ENCODE results near the gene ABCA2.
"Not testable (repeated sequence)": the region's sequence is repeated elsewhere in the genome, so short reads cannot be mapped to it uniquely, and the experiment has no call there.

Gene ABCA2

GRCh38 chr9:137044502-137045177 is 16.6 kb upstream of the ABCA2 start:
- DNase-seq (ENCODE audit: low read depth): no peak

- DNase-seq (ENCODE audit: low read depth): no peak
Observed at GRCh38 chr9:137044037-137044436, 16.0 kb upstream of the ABCA2 start.

- DNase-seq (ENCODE audit: low read depth): no peak
Observed at GRCh38 chr9:137042751-137043727, 15.0 kb upstream of the ABCA2 start.

GRCh38 chr9:137041124-137041523 is 13.1 kb upstream of the ABCA2 start:
- no peak for DNase-seq (ENCODE audit: low read depth)

GRCh38 chr9:137040568-137040967 is 12.5 kb upstream of the ABCA2 start:
- DNase-seq (ENCODE audit: low read depth): no peak

GRCh38 chr9:137039611-137040366 is 11.8 kb upstream of the ABCA2 start:
- no peak for DNase-seq (ENCODE audit: low read depth)

GRCh38 chr9:137038916-137039315 is 10.9 kb upstream of the ABCA2 start:
- no peak for DNase-seq (ENCODE audit: low read depth)

- no peak for DNase-seq (ENCODE audit: low read depth)
Observed at GRCh38 chr9:137037483-137037882, 9.4 kb upstream of the ABCA2 start.

GRCh38 chr9:137037035-137037434 is 9.0 kb upstream of the ABCA2 start:
- DNase-seq (ENCODE audit: low read depth): no peak

- DNase-seq (ENCODE audit: low read depth): no peak
Observed at GRCh38 chr9:137035937-137036336, 7.9 kb upstream of the ABCA2 start.

GRCh38 chr9:137035507-137035834 is 7.4 kb upstream of the ABCA2 start:
- no peak for DNase-seq (ENCODE audit: low read depth)

GRCh38 chr9:137034709-137035506 is 6.9 kb upstream of the ABCA2 start:
- peak; percentile 77 for DNase-seq (ENCODE audit: low read depth)

- DNase-seq (ENCODE audit: low read depth): no peak
Observed at GRCh38 chr9:137034039-137034708, 6.1 kb upstream of the ABCA2 start.

GRCh38 chr9:137033481-137033880 is 5.4 kb upstream of the ABCA2 start:
- DNase-seq (ENCODE audit: low read depth): not testable (repeated sequence)

GRCh38 chr9:137032858-137033257 is 4.8 kb upstream of the ABCA2 start:
- no peak for DNase-seq (ENCODE audit: low read depth)

- no peak for DNase-seq (ENCODE audit: low read depth)
Observed at GRCh38 chr9:137031904-137032640, 4.0 kb upstream of the ABCA2 start, which contains the start of gene FUT7. FUT7 (minus strand) TSS chr9:137032088; CDS start chr9:137031991, 97 bp downstream.

- no peak for DNase-seq (ENCODE audit: low read depth)
Observed at GRCh38 chr9:137030538-137031527, 2.8 kb upstream of the ABCA2 start.

- no peak for DNase-seq (ENCODE audit: low read depth)
Observed at GRCh38 chr9:137030006-137030405, 2.0 kb upstream of the ABCA2 start.

Data from stimulated activated CD4-positive, alpha-beta T cell treated with anti-CD3 and anti-CD28 coated beads, Interleukin-2, amount 100 ng/mL, for 4 hours (primary cell).